Caco-2 (cell line): ENCODE data around the gene NCCRP1. TPM values are rescaled to one million over a fixed set of nuclear protein-coding genes. Genes with fewer than 3 reads are reported as not detected.
A peak's percentile ranks its signal among the peaks of the same experiment; 100 is the strongest.

Experiments used
- BruUV-seq: library from RNA; stranded (reverse); fragments of 400-500 nt; replicated peaks from 2 replicates; lab custom pipeline; 2021; lab: Mats Ljungman, UMichigan
- CTCF ChIA-PET: fragments of 300-600 bp; sonication (Branson Sonifier 250); formaldehyde crosslinking; loops from one replicate; lab custom pipeline; 2022; ENCODE audit warnings: antibody characterized with exemption; lab: Charles Lee
- POLR2A ChIA-PET: fragments of 300-600 bp; sonication (Branson Sonifier 250); formaldehyde crosslinking; loops from one replicate; lab custom pipeline; 2022; ENCODE audit warnings: antibody characterized with exemption; lab: Charles Lee
- DNase-seq, 2 experiments: peaks; one replicate each; pipeline versions ENCODE4 v3.0.0 to v3.0.0-alpha.2; 2020 to 2022
- H3K27me3 ChIP-seq: replicated peaks from 2 replicates; pipeline ENCODE4 v1.6.0; 2011; ENCODE audit warnings: low read length; ENCODE audit not compliant: control insufficient read depth, insufficient read depth
- H3K36me3 ChIP-seq: 2 replicates; pipeline ENCODE4 v1.5.1; 2011; ENCODE audit warnings: low read length; ENCODE audit not compliant: control insufficient read depth, insufficient read depth
- H3K4me1 ChIP-seq: fragments of 250-450 bp; sonication (Bioruptor Pico); 2 replicates; pipeline ENCODE4 v1.5.1; 2020; ENCODE audit warnings: mild to moderate bottlenecking
- H3K4me3 ChIP-seq: 2 replicates; pipeline ENCODE4 v1.5.1; 2011; ENCODE audit warnings: low read depth, mild to moderate bottlenecking, control low read depth, low read length
- H3K9me3 ChIP-seq: fragments of 250-450 bp; sonication (Bioruptor Pico); 2 replicates; pipeline ENCODE4 v1.5.1; 2020; ENCODE audit warnings: mild to moderate bottlenecking, moderate library complexity
- H3K27ac Mint-ChIP-seq: one replicate; pipeline ENCODE4 v1.8.0; 2022; ENCODE audit warnings: mixed read lengths; ENCODE audit not compliant: unreplicated experiment
- H3K27me3 Mint-ChIP-seq: one replicate; pipeline ENCODE4 v1.8.0; 2022; ENCODE audit warnings: mixed read lengths; ENCODE audit not compliant: insufficient read depth, unreplicated experiment
- H3K36me3 Mint-ChIP-seq: one replicate; pipeline ENCODE4 v1.8.0; 2022; ENCODE audit warnings: mild to moderate bottlenecking, mixed read lengths; ENCODE audit not compliant: insufficient read depth, unreplicated experiment
- H3K4me1 Mint-ChIP-seq: one replicate; pipeline ENCODE4 v1.8.0; 2022; ENCODE audit warnings: low read depth, mixed read lengths; ENCODE audit not compliant: unreplicated experiment
- H3K4me3 Mint-ChIP-seq: one replicate; pipeline ENCODE4 v1.8.0; 2022; ENCODE audit warnings: mild to moderate bottlenecking, moderate library complexity, mixed read lengths; ENCODE audit not compliant: unreplicated experiment
- H3K9me3 Mint-ChIP-seq: one replicate; pipeline ENCODE4 v1.8.0; 2022; ENCODE audit warnings: mixed read lengths; ENCODE audit not compliant: unreplicated experiment
- CTCF ChIP-seq, 2 experiments: fragments of 200-600 bp in 1 of 2; IDR thresholded peaks; 1 replicate in 1 of 2; 2 replicates in 1 of 2; pipeline versions ENCODE4 v1.5.1 to v1.8.0; 2011 to 2022; ENCODE audit warnings: antibody characterized with exemption in 1 of 2, control low read depth in 1 of 2, inconsistent platforms in 1 of 2, low read depth in 1 of 2, low read length in 1 of 2, mild to moderate bottlenecking in 1 of 2, moderate library complexity in 1 of 2; ENCODE audit not compliant: insufficient read depth in 1 of 2, severe bottlenecking in 1 of 2, unreplicated experiment in 1 of 2
- intact Hi-C: fragments of 100-400 bp; cut with micrococcal nuclease; formaldehyde crosslinking; loops from one replicate; pipeline ENCODE4 v1.10.0; 2022; ENCODE audit not compliant: unreplicated experiment
- total RNA-seq: library from RNA; stranded (reverse); gene quantifications from 2 replicates; pipeline ENCODE4 v1.2.3, GENCODE V29; 2022

Gene NCCRP1
- total RNA-seq, 1 experiment from 2014 or later: 0.39 TPM

GRCh38 chr19:39232708-39233107 lies 35.9 kb downstream of the NCCRP1 start:
- no peaks in the 10 kb centered on the region for H3K9me3 Mint-ChIP-seq
- no TSS peak for BruUV-seq
- intact Hi-C loops: no loop called here
- ChIA-PET CTCF (interaction anchor here (0.6 kb wide), 1 partner anchor 14 kb away, joined by 3 read pairs; no protein-coding TSS in a partner anchor), POLR2A (no interaction called here)
- Histone ChIP-seq H3K4me3 (no peak overlapping the region), H3K27me3 (no peaks in the 10 kb centered on the region), H3K4me1 (peaks cover 6% of the 10 kb centered on the region), H3K36me3 (no peaks in the 10 kb centered on the region), H3K9me3 (no peaks in the 10 kb centered on the region)
- peaks cover 13% of the 10 kb centered on the region for H3K4me1 Mint-ChIP-seq
- no peak overlapping the region for H3K4me3 Mint-ChIP-seq
- TF ChIP-seq CTCF (IDR thresholded peaks at IDR 0.05; ENCODE audit: insufficient read depth in 1 of 2, low read depth in 1 of 2, low read length in 1 of 2, severe bottlenecking in 1 of 2, unreplicated experiment in 1 of 2): no peak
- no peaks in the 10 kb centered on the region for H3K27me3 Mint-ChIP-seq
- no peak overlapping the region for H3K27ac Mint-ChIP-seq
- H3K36me3 Mint-ChIP-seq: no peaks in the 10 kb centered on the region
- DNase-seq: no peak

- no peak overlapping the region for H3K4me3 ChIP-seq
- H3K27ac Mint-ChIP-seq: peak overlapping the region; percentile 73
- peaks cover 20% of the 10 kb centered on the region for H3K4me1 Mint-ChIP-seq
- no peaks in the 10 kb centered on the region for H3K36me3 Mint-ChIP-seq
- TF ChIP-seq CTCF (IDR thresholded peaks at IDR 0.05; ENCODE audit: insufficient read depth in 1 of 2, low read depth in 1 of 2, low read length in 1 of 2, severe bottlenecking in 1 of 2, unreplicated experiment in 1 of 2): no peak
- no peak for DNase-seq
- no peaks in the 10 kb centered on the region for H3K36me3 ChIP-seq
- no peaks in the 10 kb centered on the region for H3K27me3 ChIP-seq
- ChIA-PET POLR2A (no interaction called here), CTCF (interaction anchor here (0.9 kb wide), 1 partner anchor 92 kb away, joined by 3 read pairs; no protein-coding TSS in a partner anchor)
- H3K9me3 ChIP-seq: no peaks in the 10 kb centered on the region
- H3K4me1 ChIP-seq: peaks cover 16% of the 10 kb centered on the region
- no peak overlapping the region for H3K4me3 Mint-ChIP-seq
- no peaks in the 10 kb centered on the region for H3K27me3 Mint-ChIP-seq
- H3K9me3 Mint-ChIP-seq: no peaks in the 10 kb centered on the region
- no TSS peak for BruUV-seq
- intact Hi-C loops: no loop called here
These were observed 39.8 kb downstream of the NCCRP1 start for GRCh38 chr19:39236527-39236926.

GRCh38 chr19:39237200-39238184 lies 40.7 kb downstream of the NCCRP1 start:
- H3K4me3 ChIP-seq: no peak overlapping the region
- no peaks in the 10 kb centered on the region for H3K27me3 ChIP-seq
- ChIA-PET POLR2A (no interaction called here), CTCF (interaction anchor here (0.6 to 1.2 kb wide), 6 partner anchors 9 to 91 kb away, joined by 3 to 8 read pairs (median 4); no protein-coding TSS in a partner anchor)
- TF ChIP-seq CTCF (IDR thresholded peaks at IDR 0.05; ENCODE audit: insufficient read depth in 1 of 2, low read depth in 1 of 2, low read length in 1 of 2, severe bottlenecking in 1 of 2, unreplicated experiment in 1 of 2): no peak
- H3K36me3 ChIP-seq: no peaks in the 10 kb centered on the region
- Mint-ChIP-seq H3K4me3 (peak overlapping the region; percentile 61), H3K36me3 (no peaks in the 10 kb centered on the region), H3K9me3 (no peaks in the 10 kb centered on the region), H3K4me1 (peaks cover 20% of the 10 kb centered on the region), H3K27ac (peak overlapping the region; percentile 92), H3K27me3 (no peaks in the 10 kb centered on the region)
- H3K9me3 ChIP-seq: no peaks in the 10 kb centered on the region
- TSS peak; percentile 64 for BruUV-seq
- peak; percentile 91 to 96 for DNase-seq
- peaks cover 16% of the 10 kb centered on the region for H3K4me1 ChIP-seq
- intact Hi-C loops: no loop called here
